Measurements from ENCODE around the gene RNF5. TPM values are rescaled to one million over a fixed set of nuclear protein-coding genes. Genes with fewer than 3 reads are reported as not detected.
A peak's percentile ranks its signal among the peaks of the same experiment; 100 is the strongest.

RNF5 gene
- total RNA-seq, 3 donors from 2014 or later (not counting 1 experiment from before 2014, with no cell fraction given) = 35.1 to 39.2 (median 36.6) TPM

DNA sequence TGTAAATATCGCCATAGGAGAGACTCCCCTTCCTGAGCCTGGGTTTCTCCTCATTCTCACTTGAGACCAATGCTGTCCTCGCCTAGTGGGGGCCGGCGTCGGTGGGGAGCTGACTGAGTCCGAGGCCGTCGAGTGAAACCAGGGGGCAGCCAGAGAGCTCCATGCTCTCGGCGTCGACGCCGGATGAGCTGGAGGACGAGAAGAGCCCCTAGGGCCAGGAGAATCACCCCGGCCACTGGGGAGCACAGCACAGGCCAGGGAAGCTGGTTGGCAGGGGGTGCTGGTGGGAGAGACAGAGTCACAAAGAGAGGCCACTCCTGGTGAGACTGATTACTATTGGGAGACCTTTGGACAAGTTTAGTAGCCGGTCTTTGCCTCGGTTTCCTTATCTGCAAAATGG is 20.7 kb downstream of the RNF5 start:
- no peaks in the 10 kb centered on the region for H3K27me3 Mint-ChIP-seq (ENCODE audit: low read depth in 2 of 2)
- Histone ChIP-seq H3K4me1 (ENCODE audit: control insufficient read depth, insufficient read depth, low read length) (peaks cover 30% of the 10 kb centered on the region), H3K36me3 (ENCODE audit: control insufficient read depth, insufficient read depth, low read length) (no peaks in the 10 kb centered on the region), H3K9me3 (ENCODE audit: control insufficient read depth, insufficient read depth, low read length) (no peaks in the 10 kb centered on the region), H3K27ac (ENCODE audit: low read length) (no peak overlapping the region), H3K4me3 (ENCODE audit: low read length) (no peak overlapping the region), H3K27me3 (ENCODE audit: control insufficient read depth, insufficient read depth, low read length) (no peaks in the 10 kb centered on the region)
- TF ChIP-seq, protein P1, sequence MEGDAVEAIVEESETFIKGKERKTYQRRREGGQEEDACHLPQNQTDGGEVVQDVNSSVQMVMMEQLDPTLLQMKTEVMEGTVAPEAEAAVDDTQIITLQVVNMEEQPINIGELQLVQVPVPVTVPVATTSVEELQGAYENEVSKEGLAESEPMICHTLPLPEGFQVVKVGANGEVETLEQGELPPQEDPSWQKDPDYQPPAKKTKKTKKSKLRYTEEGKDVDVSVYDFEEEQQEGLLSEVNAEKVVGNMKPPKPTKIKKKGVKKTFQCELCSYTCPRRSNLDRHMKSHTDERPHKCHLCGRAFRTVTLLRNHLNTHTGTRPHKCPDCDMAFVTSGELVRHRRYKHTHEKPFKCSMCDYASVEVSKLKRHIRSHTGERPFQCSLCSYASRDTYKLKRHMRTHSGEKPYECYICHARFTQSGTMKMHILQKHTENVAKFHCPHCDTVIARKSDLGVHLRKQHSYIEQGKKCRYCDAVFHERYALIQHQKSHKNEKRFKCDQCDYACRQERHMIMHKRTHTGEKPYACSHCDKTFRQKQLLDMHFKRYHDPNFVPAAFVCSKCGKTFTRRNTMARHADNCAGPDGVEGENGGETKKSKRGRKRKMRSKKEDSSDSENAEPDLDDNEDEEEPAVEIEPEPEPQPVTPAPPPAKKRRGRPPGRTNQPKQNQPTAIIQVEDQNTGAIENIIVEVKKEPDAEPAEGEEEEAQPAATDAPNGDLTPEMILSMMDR (IDR thresholded peaks at IDR 0.05) = no peak
- peak overlapping the region in 1 of 2 donors; percentile 71 for H3K27ac Mint-ChIP-seq
- no peaks in the 10 kb centered on the region for H3K9me3 Mint-ChIP-seq
- peaks cover 29 to 34% of the 10 kb centered on the region in 2 donors for H3K4me1 Mint-ChIP-seq
- WGBS (ENCODE audit: insufficient coverage) = 93% methylated on average over 17 of the region's 17 CpGs
- DNase-seq (no peak), ATAC-seq (no peak)
- intact Hi-C loops (cut with micrococcal nuclease) = loop anchor here (5.0 to 10.0 kb wide), 3 partner anchors 224 to 773 kb away; partner anchors contain the start of genes DXO and PSMB8
- no peaks in the 10 kb centered on the region for H3K36me3 Mint-ChIP-seq
- H3K4me3 Mint-ChIP-seq = no peak overlapping the region

DNA sequence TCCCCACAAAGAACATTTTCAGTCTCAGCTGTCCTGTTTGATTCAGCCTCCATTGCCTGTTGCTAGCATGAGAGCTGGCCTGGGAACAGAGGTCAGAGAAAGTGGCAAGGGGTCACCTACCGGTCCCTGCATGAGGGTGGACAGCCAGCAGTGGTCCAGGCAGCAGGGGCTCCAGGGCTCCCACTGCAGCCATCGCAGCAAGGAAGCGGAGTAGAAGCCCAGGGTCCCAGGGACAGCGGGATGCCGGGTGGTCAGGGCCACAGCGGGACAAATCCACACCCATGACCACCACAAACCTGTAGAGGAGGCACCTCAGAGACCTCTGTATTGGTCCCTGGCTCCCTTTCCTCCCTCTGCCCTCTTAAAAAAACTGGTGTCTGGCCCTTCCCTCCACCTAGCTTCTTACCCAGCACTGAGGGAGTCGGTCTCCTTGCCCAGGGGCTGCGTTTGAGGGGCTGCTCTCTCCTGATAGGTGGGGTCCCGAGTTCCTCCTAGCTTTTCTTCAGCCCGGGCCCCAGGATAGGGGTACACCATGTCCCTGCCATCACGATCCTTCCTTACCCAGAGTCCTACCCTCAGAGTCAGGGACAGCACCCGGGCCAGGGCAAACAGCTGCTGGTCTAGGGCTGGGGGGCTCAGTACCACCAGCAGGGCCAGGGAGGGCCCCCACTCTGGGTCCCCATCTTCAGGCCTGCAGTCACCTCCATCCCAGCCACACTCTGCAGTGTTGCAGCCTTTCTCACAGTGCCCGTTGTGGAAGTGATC is 22.7 kb downstream of the RNF5 start:
- Histone ChIP-seq H3K36me3 (ENCODE audit: control insufficient read depth, insufficient read depth, low read length) (no peaks in the 10 kb centered on the region), H3K4me1 (ENCODE audit: control insufficient read depth, insufficient read depth, low read length) (peaks cover 14% of the 10 kb centered on the region), H3K9me3 (ENCODE audit: control insufficient read depth, insufficient read depth, low read length) (no peaks in the 10 kb centered on the region), H3K27me3 (ENCODE audit: control insufficient read depth, insufficient read depth, low read length) (no peaks in the 10 kb centered on the region), H3K27ac (ENCODE audit: low read length) (no peak overlapping the region), H3K4me3 (ENCODE audit: low read length) (no peak overlapping the region)
- Mint-ChIP-seq H3K4me3 (no peak overlapping the region), H3K27ac (no peak overlapping the region), H3K9me3 (no peaks in the 10 kb centered on the region), H3K4me1 (peaks cover 12 to 13% of the 10 kb centered on the region in 2 donors), H3K36me3 (no peaks in the 10 kb centered on the region), H3K27me3 (ENCODE audit: low read depth in 2 of 2) (peaks cover 9 to 11% of the 10 kb centered on the region in 2 donors)
- WGBS (ENCODE audit: insufficient coverage) = 92% methylated on average over 12 of the region's 13 CpGs
- DNase-seq (no peak), ATAC-seq (no peak)
- intact Hi-C loops (cut with micrococcal nuclease) = no loop called here
- TF ChIP-seq, protein P1 (IDR thresholded peaks at IDR 0.05) = no peak

DNA sequence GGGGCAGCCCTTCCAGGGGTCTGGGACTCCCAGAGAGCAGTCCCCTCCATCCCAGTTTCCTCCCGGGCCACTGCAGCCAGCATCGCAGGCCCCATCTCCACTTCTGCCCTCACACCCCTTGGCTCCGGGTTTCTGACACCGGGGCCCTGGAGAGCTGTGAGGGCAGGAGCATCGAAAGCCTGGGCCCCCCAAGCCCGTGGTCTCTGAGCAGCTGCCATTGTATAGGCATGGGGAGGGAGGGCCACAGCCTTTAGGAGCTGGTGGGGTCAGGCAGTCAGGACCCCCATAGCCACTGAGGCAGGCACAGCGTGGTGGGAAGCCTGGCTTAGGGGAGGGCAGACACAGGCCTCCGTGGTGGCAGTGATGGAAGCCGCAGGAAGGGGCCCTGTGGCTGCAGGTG is 24.0 kb downstream of the RNF5 start:
- no peak overlapping the region for H3K4me3 ChIP-seq (ENCODE audit: low read length)
- 86% methylated on average over 9 of the region's 9 CpGs for WGBS (ENCODE audit: insufficient coverage)
- Mint-ChIP-seq H3K9me3 (no peaks in the 10 kb centered on the region), H3K36me3 (no peaks in the 10 kb centered on the region), H3K4me3 (no peak overlapping the region), H3K27me3 (ENCODE audit: low read depth in 2 of 2) (peaks cover 9 to 18% of the 10 kb centered on the region in 2 donors), H3K4me1 (peaks cover 0 to under 1% of the 10 kb centered on the region in 2 donors), H3K27ac (no peak overlapping the region)
- ATAC-seq (no peak), DNase-seq (no peak)
- no peaks in the 10 kb centered on the region for H3K36me3 ChIP-seq (ENCODE audit: control insufficient read depth, insufficient read depth, low read length)
- H3K4me1 ChIP-seq (ENCODE audit: control insufficient read depth, insufficient read depth, low read length) = peaks cover 2% of the 10 kb centered on the region
- TF ChIP-seq, protein P1 (IDR thresholded peaks at IDR 0.05) = no peak
- intact Hi-C loops (cut with micrococcal nuclease) = no loop called here
- H3K9me3 ChIP-seq (ENCODE audit: control insufficient read depth, insufficient read depth, low read length) = no peaks in the 10 kb centered on the region
- no peaks in the 10 kb centered on the region for H3K27me3 ChIP-seq (ENCODE audit: control insufficient read depth, insufficient read depth, low read length)
- H3K27ac ChIP-seq (ENCODE audit: low read length) = no peak overlapping the region

Measured in natural killer cell (primary cell).